ENCODE measurements around the gene TMEM63C.

DNA sequence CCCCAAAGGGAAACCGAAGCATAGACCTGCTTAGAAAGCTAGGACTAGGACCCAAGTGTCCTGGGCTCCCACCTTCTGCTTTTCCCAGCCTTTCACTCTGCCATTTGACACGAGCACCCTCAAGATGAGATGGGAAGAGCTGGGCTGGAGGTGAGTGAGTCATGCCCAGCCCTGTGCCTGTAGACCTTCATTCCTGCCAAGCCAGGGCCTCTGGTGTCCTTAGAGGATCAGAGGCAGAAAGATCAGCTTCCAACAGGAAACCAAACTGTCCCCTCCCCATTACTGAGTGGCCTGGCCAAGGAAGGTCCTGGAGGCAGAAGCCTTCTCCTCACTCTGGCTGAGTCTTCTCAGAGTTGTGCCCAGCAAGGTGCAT is 3.5 kb downstream of the TMEM63C start:
- TF ChIP-seq POLR2A (IDR thresholded peaks at IDR 0.05; ENCODE audit: low read depth, low read length): no peak
- TF ChIP-seq TAF1 (IDR thresholded peaks at IDR 0.05; ENCODE audit: borderline replicate concordance, low read depth, low read length): no peak
